ENCODE data around the gene ACTA1. TPM values are rescaled to one million over a fixed set of nuclear protein-coding genes. Genes with fewer than 3 reads are reported as not detected.
"Not testable (repeated sequence)": the region's sequence is repeated elsewhere in the genome, so short reads cannot be mapped to it uniquely, and the experiment has no call there.

Gene ACTA1
- total and polyA plus RNA-seq, 2 donors: 7.9 to 51.9 TPM

GRCh38 chr1:229410692-229411433 lies 23.0 kb downstream of the ACTA1 start:
- Histone ChIP-seq H3K4me1 (ENCODE audit: insufficient read depth) (no peaks in the 10 kb centered on the region), H3K27ac (ENCODE audit: low read depth) (no peak overlapping the region)

GRCh38 chr1:229410370-229410691 lies 23.6 kb downstream of the ACTA1 start:
- H3K4me1 ChIP-seq (ENCODE audit: insufficient read depth): no peaks in the 10 kb centered on the region
- no peak overlapping the region for H3K27ac ChIP-seq (ENCODE audit: low read depth)
- H3K4me3 ChIP-seq (ENCODE audit: low read depth, low read length): no peak overlapping the region
- DNase-seq (ENCODE audit: extremely low spot score): no peak
- H3K36me3 ChIP-seq (ENCODE audit: insufficient read depth): no peaks in the 10 kb centered on the region
- 47% methylated on average over 9 of the region's 9 CpGs for WGBS

More at GRCh38 chr1:229410692-229411433, 23.0 kb downstream of the ACTA1 start:
- Histone ChIP-seq H3K36me3 (ENCODE audit: insufficient read depth) (no peaks in the 10 kb centered on the region), H3K4me3 (ENCODE audit: low read depth, low read length) (no peak overlapping the region)
- 12% methylated on average over 14 of the region's 14 CpGs for WGBS
- peak; percentile 31 for DNase-seq (ENCODE audit: extremely low spot score)

GRCh38 chr1:229409616-229410369 lies 24.1 kb downstream of the ACTA1 start:
- Histone ChIP-seq H3K4me3 (ENCODE audit: low read depth, low read length) (no peak overlapping the region), H3K36me3 (ENCODE audit: insufficient read depth) (no peaks in the 10 kb centered on the region), H3K27ac (ENCODE audit: low read depth) (no peak overlapping the region), H3K4me1 (ENCODE audit: insufficient read depth) (no peaks in the 10 kb centered on the region)
- WGBS: 32% methylated on average over 18 of the region's 18 CpGs
- no peak for DNase-seq (ENCODE audit: extremely low spot score)

GRCh38 chr1:229408458-229409037 lies 25.3 kb downstream of the ACTA1 start:
- Histone ChIP-seq H3K4me3 (ENCODE audit: low read depth, low read length) (no peak overlapping the region), H3K27ac (ENCODE audit: low read depth) (no peak overlapping the region), H3K36me3 (ENCODE audit: insufficient read depth) (no peaks in the 10 kb centered on the region), H3K4me1 (ENCODE audit: insufficient read depth) (no peaks in the 10 kb centered on the region)
- WGBS: 37% methylated on average over 8 of the region's 8 CpGs
- no peak for DNase-seq (ENCODE audit: extremely low spot score)

DNA sequence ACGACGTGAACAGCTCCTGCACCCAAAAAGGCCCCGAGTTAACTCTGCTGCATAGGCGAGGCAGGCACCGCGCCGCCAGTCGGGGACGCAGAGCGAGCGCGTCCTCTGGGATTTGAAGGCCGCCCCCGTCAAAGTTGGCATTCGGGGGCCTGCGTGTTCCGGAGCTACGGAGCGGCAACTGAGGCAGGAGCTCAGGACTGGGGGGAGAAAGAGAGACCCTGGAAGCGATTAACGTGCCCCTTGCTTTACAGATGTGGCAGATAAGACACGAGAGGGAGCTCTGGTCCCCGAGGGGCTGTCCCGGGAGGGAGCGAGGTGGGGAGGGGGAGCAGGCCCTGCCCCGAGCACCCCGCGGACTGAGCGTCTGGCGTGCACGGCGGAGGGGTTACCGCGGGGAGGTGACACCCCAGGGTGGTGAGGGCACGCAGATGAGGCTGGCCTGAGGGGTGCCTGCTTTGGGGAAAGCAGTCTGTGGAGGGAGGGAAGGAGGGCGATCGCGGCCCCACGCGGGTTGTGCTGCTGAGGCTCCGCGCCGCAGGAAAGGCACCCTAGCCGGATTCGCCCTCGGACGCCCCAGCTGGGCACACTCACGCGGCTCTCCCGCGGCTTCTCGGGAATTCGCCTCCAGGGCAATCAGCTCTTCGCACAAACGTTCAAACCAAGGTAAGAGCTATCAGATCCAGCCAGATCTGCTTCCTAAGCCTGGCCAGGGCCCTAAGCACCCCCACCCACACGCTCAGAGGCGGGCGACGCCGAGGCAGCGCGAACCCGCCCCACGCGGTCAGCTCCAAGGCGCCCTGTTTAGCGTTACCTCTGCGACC lies 26.5 kb downstream of the ACTA1 start:
- Histone ChIP-seq H3K4me3 (ENCODE audit: low read depth, low read length) (peak overlapping the region; percentile 8), H3K27ac (ENCODE audit: low read depth) (no peak overlapping the region), H3K36me3 (ENCODE audit: insufficient read depth) (no peaks in the 10 kb centered on the region), H3K4me1 (ENCODE audit: insufficient read depth) (no peaks in the 10 kb centered on the region)
- no peak for DNase-seq (ENCODE audit: extremely low spot score)
- WGBS: 4% methylated on average over 68 of the region's 68 CpGs

GRCh38 chr1:229406798-229407197 lies 27.1 kb downstream of the ACTA1 start:
- H3K36me3 ChIP-seq (ENCODE audit: insufficient read depth): no peaks in the 10 kb centered on the region

GRCh38 chr1:229403573-229403972 lies 30.3 kb downstream of the ACTA1 start:
- H3K27ac ChIP-seq (ENCODE audit: low read depth): no peak overlapping the region
- no peak for DNase-seq (ENCODE audit: extremely low spot score)
- H3K4me1 ChIP-seq (ENCODE audit: insufficient read depth): no peaks in the 10 kb centered on the region
- WGBS: 85% methylated on average over 8 of the region's 8 CpGs
- H3K4me3 ChIP-seq (ENCODE audit: low read depth, low read length): no peak overlapping the region
- H3K36me3 ChIP-seq (ENCODE audit: insufficient read depth): no peaks in the 10 kb centered on the region

More at GRCh38 chr1:229406798-229407197, 27.1 kb downstream of the ACTA1 start:
- no peak for DNase-seq (ENCODE audit: extremely low spot score)
- 9% methylated on average over 10 of the region's 10 CpGs for WGBS
- H3K27ac ChIP-seq (ENCODE audit: low read depth): no peak overlapping the region
- no peaks in the 10 kb centered on the region for H3K4me1 ChIP-seq (ENCODE audit: insufficient read depth)
- H3K4me3 ChIP-seq (ENCODE audit: low read depth, low read length): peak overlapping the region; percentile 8

- 64% methylated on average over 6 of the region's 6 CpGs for WGBS
- no peak for DNase-seq (ENCODE audit: extremely low spot score)
- Histone ChIP-seq H3K4me3 (ENCODE audit: low read depth, low read length) (no peak overlapping the region), H3K36me3 (ENCODE audit: insufficient read depth) (no peaks in the 10 kb centered on the region), H3K4me1 (ENCODE audit: insufficient read depth) (no peaks in the 10 kb centered on the region), H3K27ac (ENCODE audit: low read depth) (no peak overlapping the region)
Measured at GRCh38 chr1:229402993-229403392, 30.9 kb downstream of the ACTA1 start.

DNA sequence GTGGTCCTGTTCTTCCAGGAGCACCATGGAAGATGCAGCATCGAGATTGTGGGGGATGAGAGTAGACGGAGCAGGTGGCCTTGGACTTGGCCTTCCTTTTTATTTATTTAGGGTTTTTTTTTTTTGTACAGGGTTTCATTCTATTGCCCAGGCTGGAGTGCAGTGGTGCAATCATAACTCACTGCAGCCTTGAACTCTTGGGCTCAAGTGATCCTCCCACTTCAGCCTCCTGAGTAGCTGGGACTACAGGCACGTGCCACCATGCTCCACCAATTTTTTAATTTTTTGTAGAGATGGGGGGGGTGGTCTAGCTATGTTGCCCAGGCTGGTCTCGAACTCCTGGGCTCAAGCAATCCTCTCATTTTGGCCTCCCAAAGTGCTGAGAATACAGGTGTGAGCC lies 31.6 kb downstream of the ACTA1 start:
- H3K27ac ChIP-seq (ENCODE audit: low read depth); H3K4me3 ChIP-seq (ENCODE audit: low read depth, low read length); H3K4me1 ChIP-seq (ENCODE audit: insufficient read depth); H3K36me3 ChIP-seq (ENCODE audit: insufficient read depth); DNase-seq (ENCODE audit: extremely low spot score): not testable (repeated sequence)
- WGBS: 77% methylated on average over 4 of the region's 4 CpGs

DNA sequence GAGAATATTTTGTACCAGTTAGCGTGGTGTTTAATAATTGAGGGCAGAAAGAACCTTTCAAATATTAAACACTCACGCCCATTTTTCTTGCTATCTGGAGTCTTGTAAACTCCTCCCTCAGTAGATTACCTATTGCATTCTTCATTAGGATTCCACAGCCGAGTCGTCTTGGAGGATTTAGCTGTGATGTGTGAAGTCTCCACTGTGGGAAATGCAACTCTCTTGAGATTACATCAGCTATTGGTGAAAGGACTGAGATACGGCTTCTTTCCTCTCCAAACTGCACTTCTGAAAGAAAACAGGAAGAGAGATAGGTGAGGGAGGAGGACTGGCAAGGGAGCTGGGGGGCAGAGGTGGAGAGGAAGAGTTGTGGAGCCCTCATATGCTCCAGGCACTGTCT lies 36.1 kb downstream of the ACTA1 start:
- H3K27ac ChIP-seq (ENCODE audit: low read depth): no peak overlapping the region
- H3K36me3 ChIP-seq (ENCODE audit: insufficient read depth): no peaks in the 10 kb centered on the region
- 38% methylated on average over 5 of the region's 5 CpGs for WGBS
- H3K4me1 ChIP-seq (ENCODE audit: insufficient read depth): no peaks in the 10 kb centered on the region
- no peak overlapping the region for H3K4me3 ChIP-seq (ENCODE audit: low read depth, low read length)
- no peak for DNase-seq (ENCODE audit: extremely low spot score)

GRCh38 chr1:229396585-229397206 lies 37.2 kb downstream of the ACTA1 start:
- no peaks in the 10 kb centered on the region for H3K4me1 ChIP-seq (ENCODE audit: insufficient read depth)
- no peak overlapping the region for H3K4me3 ChIP-seq (ENCODE audit: low read depth, low read length)
- no peak overlapping the region for H3K27ac ChIP-seq (ENCODE audit: low read depth)
- H3K36me3 ChIP-seq (ENCODE audit: insufficient read depth): no peaks in the 10 kb centered on the region
- no peak for DNase-seq (ENCODE audit: extremely low spot score)
- 27% methylated on average over 11 of the region's 11 CpGs for WGBS

GRCh38 chr1:229394517-229394916 lies 39.4 kb downstream of the ACTA1 start:
- not testable (repeated sequence) for H3K27ac ChIP-seq (ENCODE audit: low read depth); H3K36me3 ChIP-seq (ENCODE audit: insufficient read depth); DNase-seq (ENCODE audit: extremely low spot score); H3K4me1 ChIP-seq (ENCODE audit: insufficient read depth); H3K4me3 ChIP-seq (ENCODE audit: low read depth, low read length)
- WGBS: 88% methylated on average over 5 of the region's 5 CpGs

DNA sequence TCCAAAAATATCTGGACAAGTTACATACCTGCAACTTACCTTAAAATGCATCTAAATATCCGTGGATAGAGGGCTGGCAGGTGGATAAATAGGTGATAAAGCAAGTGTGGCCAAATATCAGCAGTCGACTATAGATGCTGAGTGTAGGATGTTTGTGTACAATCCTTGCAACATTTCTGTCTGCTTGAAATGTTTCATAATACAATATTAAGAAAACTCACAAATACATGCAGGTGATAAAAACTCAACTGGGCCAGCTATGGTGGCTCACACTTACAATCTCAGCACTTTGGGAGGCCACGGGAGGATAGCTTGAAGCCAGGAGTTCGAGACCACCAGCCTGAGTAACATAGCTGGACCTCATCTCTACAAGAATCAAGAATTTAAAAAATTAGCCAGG lies 41.0 kb downstream of the ACTA1 start:
- no peak for DNase-seq (ENCODE audit: extremely low spot score)
- Histone ChIP-seq H3K36me3 (ENCODE audit: insufficient read depth) (no peaks in the 10 kb centered on the region), H3K27ac (ENCODE audit: low read depth) (no peak overlapping the region), H3K4me3 (ENCODE audit: low read depth, low read length) (no peak overlapping the region), H3K4me1 (ENCODE audit: insufficient read depth) (no peaks in the 10 kb centered on the region)
- WGBS: 81% methylated on average over 4 of the region's 4 CpGs

All from urinary bladder (tissue), 4 donors.